GM18517 (cell line): ENCODE results near the gene AQP7.
"Not testable (repeated sequence)": the region's sequence is repeated elsewhere in the genome, so short reads cannot be mapped to it uniquely, and the experiment has no call there.

ENCODE experiments used
- ATAC-seq: cut with Tn5 transposase; IDR thresholded peaks from one replicate; pipeline ENCODE4 v1.9.1; 2021; ENCODE audit warnings: mild to moderate bottlenecking, moderate library complexity; ENCODE audit not compliant: unreplicated experiment

The AQP7 gene

GRCh38 chr9:33377089-33377715 is 25.2 kb downstream of the AQP7 start:
- ATAC-seq: no peak

- ATAC-seq: no peak
Observed at GRCh38 chr9:33375841-33376321, 26.5 kb downstream of the AQP7 start.

GRCh38 chr9:33375238-33375840 is 27.0 kb downstream of the AQP7 start:
- ATAC-seq: no peak

DNA sequence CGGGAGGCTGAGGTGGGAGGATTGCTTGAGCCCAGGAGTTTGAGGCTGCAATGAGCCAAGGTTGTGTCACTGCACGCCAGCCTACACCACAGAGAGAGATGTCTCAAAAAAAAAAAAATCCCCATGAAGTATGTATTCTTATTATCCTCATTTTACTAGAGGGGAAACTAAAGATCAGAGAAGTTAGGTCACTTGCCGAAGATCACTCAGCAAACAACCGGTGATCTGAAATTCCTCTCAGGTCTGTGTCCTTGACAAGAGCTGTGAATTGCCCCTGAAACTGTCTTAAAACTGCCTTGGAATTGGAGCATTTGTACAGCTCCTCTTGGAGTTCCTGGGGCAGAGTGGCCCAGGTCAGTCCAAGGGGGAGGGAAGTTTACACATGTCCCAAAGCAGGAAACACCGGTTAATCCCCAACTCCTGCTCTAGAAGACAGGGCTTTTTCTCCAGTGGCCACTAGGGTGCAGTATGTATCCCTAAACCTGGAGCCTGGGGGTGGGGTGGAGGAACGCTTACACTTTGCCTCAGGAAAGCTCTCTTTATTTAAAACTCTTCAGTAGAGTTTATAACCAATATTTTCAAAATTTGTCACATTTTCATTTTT is 27.6 kb downstream of the AQP7 start:
- ATAC-seq: peak; percentile 69

DNA sequence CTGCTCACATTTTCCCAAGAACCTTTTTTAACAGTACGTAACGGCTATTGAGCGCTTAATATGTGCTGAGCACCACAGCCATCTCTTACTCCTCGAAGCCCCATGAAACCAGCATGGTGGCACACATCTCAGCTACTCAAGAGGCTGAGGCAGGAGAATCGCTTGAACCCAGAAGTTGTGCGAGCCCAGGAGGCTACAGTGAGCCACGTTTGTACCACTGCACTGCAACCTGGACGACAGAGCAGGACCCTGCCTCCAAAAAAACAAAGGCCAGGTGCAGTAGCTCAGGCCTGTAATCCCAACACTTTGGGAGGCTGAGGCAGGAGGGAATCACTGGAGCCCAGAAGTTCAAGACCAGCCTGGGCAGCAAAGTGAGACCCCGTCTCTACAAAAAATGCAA is 28.2 kb downstream of the AQP7 start:
- ATAC-seq: no peak

DNA sequence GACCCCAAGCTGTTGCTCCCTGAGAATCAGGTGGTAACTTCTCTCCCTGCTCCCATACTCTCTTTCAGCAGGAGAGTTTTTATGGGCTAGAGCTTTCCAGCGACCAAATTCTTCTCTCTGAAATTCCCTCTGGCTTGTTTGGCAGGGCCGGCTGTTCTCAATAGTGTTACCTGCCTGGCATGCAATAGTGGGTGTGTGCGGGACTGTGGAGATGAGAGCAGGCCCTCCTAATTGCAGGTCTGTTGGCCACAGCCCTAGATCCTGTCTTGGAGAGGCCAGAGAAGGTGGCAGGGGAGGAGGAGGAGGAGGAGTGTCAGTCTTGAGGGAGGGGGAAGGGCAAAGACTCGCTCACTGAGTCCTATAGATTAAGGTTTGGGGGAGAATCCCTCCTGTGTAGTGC is 29.5 kb downstream of the AQP7 start:
- no peak for ATAC-seq

GRCh38 chr9:33366979-33367480 is 35.3 kb downstream of the AQP7 start:
- no peak for ATAC-seq

GRCh38 chr9:33364814-33365213 is 37.6 kb downstream of the AQP7 start:
- ATAC-seq: not testable (repeated sequence)

DNA sequence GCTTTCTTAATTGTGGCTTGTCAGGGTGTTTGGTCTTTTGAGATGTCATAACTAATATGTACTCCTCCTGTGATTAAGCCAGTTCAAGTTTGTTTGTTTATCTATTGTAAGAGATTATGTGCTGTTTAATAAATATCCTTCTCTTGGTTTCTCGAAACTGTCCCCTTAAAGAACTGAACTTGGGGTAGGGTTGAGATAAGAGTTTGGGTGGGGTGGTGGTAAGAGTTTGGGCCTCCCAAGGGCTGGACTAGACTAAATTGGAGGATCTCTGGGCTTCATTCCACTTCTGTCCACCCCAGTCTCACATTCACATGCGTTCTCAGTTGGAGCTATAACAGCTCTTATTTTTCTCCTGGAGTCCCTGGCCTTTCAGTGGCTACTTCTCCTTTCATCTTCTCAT is 38.2 kb downstream of the AQP7 start:
- no peak for ATAC-seq

- ATAC-seq: not testable (repeated sequence)
Observed at GRCh38 chr9:33358641-33359040, 43.7 kb downstream of the AQP7 start.

GRCh38 chr9:33355933-33356332 is 46.4 kb downstream of the AQP7 start:
- no peak for ATAC-seq

DNA sequence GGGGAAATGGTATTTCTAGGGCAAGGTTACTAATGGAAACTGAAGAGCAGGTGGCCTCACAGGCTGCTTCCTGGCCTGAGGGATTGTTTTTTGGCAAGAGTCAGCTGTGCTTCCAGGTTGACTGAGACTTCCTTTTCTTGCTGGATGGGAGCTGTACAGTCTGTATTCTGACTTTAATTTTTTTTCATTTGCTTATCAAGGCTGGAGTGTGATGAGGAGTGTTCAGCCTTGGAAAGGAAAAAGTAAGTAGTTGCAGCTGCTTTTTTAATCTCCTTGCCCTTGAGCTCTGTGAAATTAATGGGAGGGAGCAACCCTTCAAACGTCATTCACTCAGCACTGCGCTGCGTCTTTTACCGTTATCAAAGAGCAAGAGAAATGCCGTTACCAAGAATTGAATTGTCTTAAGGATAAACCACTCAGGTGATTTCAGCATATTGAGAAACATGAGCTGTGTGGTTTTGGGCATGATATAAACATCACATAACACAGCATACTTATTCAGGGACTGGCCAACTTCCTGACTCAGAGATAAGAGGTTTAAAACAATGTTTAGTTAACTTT is 47.6 kb downstream of the AQP7 start:
- ATAC-seq: no peak

DNA sequence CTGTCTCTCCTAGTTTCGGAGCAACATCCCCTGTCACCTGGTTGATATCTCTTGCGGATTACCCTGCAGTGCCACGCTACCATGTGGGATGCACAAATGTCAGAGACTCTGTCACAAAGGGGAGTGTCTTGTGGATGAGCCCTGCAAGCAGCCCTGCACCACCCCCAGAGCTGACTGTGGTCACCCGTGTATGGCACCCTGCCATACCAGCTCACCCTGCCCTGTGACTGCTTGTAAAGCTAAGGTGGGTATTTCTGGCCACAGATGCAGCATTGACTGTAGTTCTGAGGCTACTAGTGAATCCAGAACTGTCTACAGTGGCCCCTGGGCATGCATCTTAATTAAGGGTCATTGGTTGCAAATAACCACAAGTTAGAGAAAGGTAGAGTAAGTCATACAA is 50.8 kb downstream of the AQP7 start:
- ATAC-seq: no peak

GRCh38 chr9:33350310-33350709 is 52.1 kb downstream of the AQP7 start:
- ATAC-seq: no peak

DNA sequence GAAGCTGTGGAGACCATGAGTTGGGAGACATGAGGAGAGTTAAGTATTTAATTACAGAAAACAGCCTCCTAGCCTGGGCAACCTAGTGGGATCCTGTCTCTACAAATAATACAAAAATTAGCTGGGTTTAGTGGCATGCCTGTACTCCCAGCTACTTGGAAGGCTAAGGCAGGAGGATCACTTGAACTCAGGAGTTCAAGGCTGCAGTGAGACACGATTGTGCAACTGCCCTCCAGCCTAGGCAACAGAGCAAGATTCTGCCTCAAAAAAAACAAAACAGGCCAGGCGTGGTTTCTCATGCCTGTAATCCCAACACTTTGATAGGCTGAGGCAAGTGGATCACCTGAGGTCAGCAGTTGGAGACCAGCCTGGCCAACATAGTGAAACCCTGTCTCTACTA is 52.6 kb downstream of the AQP7 start:
- ATAC-seq: no peak

DNA sequence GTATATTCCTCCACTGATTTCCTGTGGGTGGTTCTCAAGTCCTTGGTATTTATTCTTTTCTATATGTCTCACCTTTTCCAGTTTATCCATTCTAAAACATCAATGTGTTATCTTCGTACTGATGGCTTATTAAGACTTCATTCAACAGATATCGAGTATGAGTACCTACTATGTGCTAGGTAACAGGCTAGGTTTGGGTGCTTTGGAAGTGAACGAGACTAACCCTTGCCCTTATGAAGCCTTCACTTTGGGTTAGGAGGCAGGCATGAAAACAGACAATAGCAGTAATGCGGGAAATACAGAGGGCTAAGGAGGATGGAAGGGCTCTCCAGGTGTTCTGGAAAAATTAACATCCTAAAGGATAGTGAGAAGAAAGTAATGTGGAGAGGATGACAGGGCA is 53.4 kb downstream of the AQP7 start:
- ATAC-seq: no peak

GRCh38 chr9:33346564-33346963 is 55.8 kb downstream of the AQP7 start:
- no peak for ATAC-seq

DNA sequence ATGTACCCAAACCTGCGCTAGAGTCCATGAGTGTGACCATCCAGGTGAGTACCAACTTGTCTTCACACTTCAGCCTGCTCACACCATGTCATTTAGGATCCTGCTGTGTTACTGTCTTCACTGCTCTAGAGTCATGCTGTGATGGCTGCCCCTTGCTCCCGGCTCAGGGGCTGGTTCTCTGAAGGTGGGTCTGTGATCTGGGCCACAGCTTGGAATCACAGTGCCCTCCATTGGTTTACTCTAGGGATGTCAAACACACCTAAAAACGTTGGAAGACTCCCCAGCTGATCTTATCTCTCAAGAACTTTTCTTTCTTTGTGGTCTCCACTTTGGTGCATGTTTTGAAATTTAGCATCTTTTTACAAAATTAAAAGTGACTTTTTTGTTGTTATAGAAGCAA is 58.2 kb downstream of the AQP7 start:
- ATAC-seq: no peak

- no peak for ATAC-seq
Observed at GRCh38 chr9:33341182-33341581, 61.2 kb downstream of the AQP7 start.

GRCh38 chr9:33340186-33340585 is 62.2 kb downstream of the AQP7 start:
- no peak for ATAC-seq
